GM12872 (cell line): ENCODE measurements around the gene FAN1.

Experiments
- CTCF ChIP-seq: IDR thresholded peaks from 3 replicates; pipeline ENCODE4 v1.5.1; 2011; ENCODE audit warnings: low read depth, mild to moderate bottlenecking, low read length, moderate library complexity; ENCODE audit not compliant: insufficient read depth

The FAN1 gene

GRCh38 chr15:30992249-30992864 is 88.6 kb downstream of the FAN1 start:
- TF ChIP-seq CTCF = no peak
